Hepatocyte (in vitro differentiated cells): Measurements from ENCODE around the gene HRH1. TPM values are rescaled to one million over a fixed set of nuclear protein-coding genes. Genes with fewer than 3 reads are reported as not detected.

Experiments used
- DNase-seq: peaks from one replicate; pipeline ENCODE4 v3.0.0-alpha.2; 2016; ENCODE audit warnings: low spot score
- H2AFZ ChIP-seq: fragments of 200-600 bp; sonication (generic); 2 replicates; pipeline ENCODE4 v1.6.0; 2016; ENCODE audit warnings: antibody characterized with exemption, mild to moderate bottlenecking
- H3K27ac ChIP-seq: fragments of 200-600 bp; sonication (generic); 2 replicates; pipeline ENCODE4 v1.5.1; 2016; ENCODE audit warnings: mild to moderate bottlenecking
- H3K27me3 ChIP-seq: fragments of 200-600 bp; sonication (generic); 2 replicates; pipeline ENCODE4 v1.6.1; 2016
- H3K36me3 ChIP-seq: fragments of 200-600 bp; sonication (generic); replicated peaks from 2 replicates; pipeline ENCODE4 v1.5.1; 2016; ENCODE audit warnings: low read depth; ENCODE audit not compliant: insufficient read depth
- H3K4me1 ChIP-seq: fragments of 200-600 bp; sonication (generic); 2 replicates; pipeline ENCODE4 v1.5.1; 2016; ENCODE audit warnings: mild to moderate bottlenecking, moderate library complexity; ENCODE audit not compliant: insufficient read depth
- H3K4me2 ChIP-seq: fragments of 200-600 bp; sonication (generic); 2 replicates; pipeline ENCODE4 v1.6.0; 2016
- H3K4me3 ChIP-seq: fragments of 200-600 bp; sonication (generic); 2 replicates; pipeline ENCODE4 v1.5.1; 2016; ENCODE audit warnings: mild to moderate bottlenecking
- H3K79me2 ChIP-seq: fragments of 200-600 bp; sonication (generic); 2 replicates; pipeline ENCODE4 v1.6.0; 2017; ENCODE audit warnings: mild to moderate bottlenecking
- H3K9me2 ChIP-seq: fragments of 200-600 bp; sonication (generic); replicated peaks from 2 replicates; pipeline ENCODE4 v1.6.0; 2017; ENCODE audit warnings: mild to moderate bottlenecking; ENCODE audit not compliant: insufficient read depth
- H3K9me3 ChIP-seq: fragments of 200-600 bp; sonication (generic); 2 replicates; pipeline ENCODE4 v1.5.1; 2016; ENCODE audit warnings: low read depth, mild to moderate bottlenecking
- H4K20me1 ChIP-seq: fragments of 200-600 bp; sonication (generic); 2 replicates; pipeline ENCODE4 v1.6.0; 2016; ENCODE audit warnings: mild to moderate bottlenecking; ENCODE audit not compliant: insufficient read depth, poor library complexity, severe bottlenecking
- CTCF ChIP-seq: fragments of 200-600 bp; sonication (generic); IDR thresholded peaks from 2 replicates; pipeline ENCODE4 v1.5.1; 2016; ENCODE audit warnings: antibody characterized with exemption, mild to moderate bottlenecking; ENCODE audit not compliant: poor library complexity
- EZH2 ChIP-seq: fragments of 200-600 bp; sonication (generic); IDR thresholded peaks from 2 replicates; pipeline ENCODE4 v1.6.1; 2016; ENCODE audit warnings: antibody characterized with exemption, mild to moderate bottlenecking, borderline replicate concordance
- EZH2phosphoT487 ChIP-seq: fragments of 200-600 bp; sonication (generic); IDR thresholded peaks from one replicate; pipeline ENCODE4 v1.6.1; 2018; ENCODE audit warnings: antibody characterized with exemption, mild to moderate bottlenecking, low read depth, moderate library complexity; ENCODE audit not compliant: unreplicated experiment, severe bottlenecking
- WGBS: methylation state at CpG from one replicate; pipeline ENCODE4 v1.1.6; 2016; ENCODE audit warnings: low lambda C conversion rate; ENCODE audit errors: missing lambda C conversion rate; 5-methylcytosine and 5-hydroxymethylcytosine counted together
- polyA plus RNA-seq: library from polyadenylated mRNA; unstranded; fragments of >200 nt; fragmentation: Nextera tagmentation; extraction: Ambion mirVana; gene quantifications from 2 replicates; pipeline ENCODE4 v1.2.1, GENCODE V29; 2016
- total RNA-seq: library from RNA; depleted of rRNA; stranded (reverse); fragments of >200 nt; gene quantifications from 2 replicates; pipeline ENCODE4 v1.2.3, GENCODE V29; 2014

The HRH1 gene
- total and polyA plus RNA-seq, 2 experiments from 2014 or later = 3.3 to 5.1 TPM

GRCh38 chr3:11239796-11240195 lies 85.5 kb downstream of the HRH1 start:
- Histone ChIP-seq H4K20me1 (no peaks in the 10 kb centered on the region), H3K4me1 (no peaks in the 10 kb centered on the region), H3K9me3 (no peaks in the 10 kb centered on the region), H3K79me2 (no peaks in the 10 kb centered on the region), H3K4me3 (no peak overlapping the region), H3K4me2 (no peak overlapping the region), H3K9me2 (no peaks in the 10 kb centered on the region), H2AFZ (no peak overlapping the region), H3K36me3 (no peaks in the 10 kb centered on the region), H3K27me3 (no peaks in the 10 kb centered on the region), H3K27ac (no peak overlapping the region)
- no peak for DNase-seq
- WGBS = 53% methylated on average over 1 of the region's 1 CpG
- TF ChIP-seq CTCF (no peak), EZH2phosphoT487 (no peak), EZH2 (no peak)

GRCh38 chr3:11240496-11240895 lies 86.2 kb downstream of the HRH1 start:
- H3K4me2 ChIP-seq = no peak overlapping the region
- no peaks in the 10 kb centered on the region for H3K9me2 ChIP-seq
- no peaks in the 10 kb centered on the region for H3K79me2 ChIP-seq
- no peak for DNase-seq
- H2AFZ ChIP-seq = no peak overlapping the region
- no peaks in the 10 kb centered on the region for H3K36me3 ChIP-seq
- no peak overlapping the region for H3K27ac ChIP-seq
- no peak overlapping the region for H3K4me3 ChIP-seq
- H3K27me3 ChIP-seq = no peaks in the 10 kb centered on the region
- 95% methylated on average over 1 of the region's 1 CpG for WGBS
- H3K4me1 ChIP-seq = no peaks in the 10 kb centered on the region
- no peaks in the 10 kb centered on the region for H4K20me1 ChIP-seq
- H3K9me3 ChIP-seq = no peaks in the 10 kb centered on the region
- TF ChIP-seq CTCF = no peak
- no peak for TF ChIP-seq EZH2phosphoT487
- TF ChIP-seq EZH2 = no peak

GRCh38 chr3:11244121-11244677 lies 89.9 kb downstream of the HRH1 start:
- Histone ChIP-seq H3K79me2 (no peaks in the 10 kb centered on the region), H3K27me3 (no peaks in the 10 kb centered on the region), H3K4me1 (no peaks in the 10 kb centered on the region), H3K4me3 (no peak overlapping the region), H4K20me1 (no peaks in the 10 kb centered on the region), H3K27ac (no peak overlapping the region), H3K4me2 (no peak overlapping the region), H3K9me3 (no peaks in the 10 kb centered on the region), H3K36me3 (no peaks in the 10 kb centered on the region), H2AFZ (no peak overlapping the region), H3K9me2 (no peaks in the 10 kb centered on the region)
- TF ChIP-seq EZH2phosphoT487 (no peak), EZH2 (no peak), CTCF (no peak)
- DNase-seq = no peak
- 75% methylated on average over 1 of the region's 1 CpG for WGBS
